CD14-positive monocyte (primary cell): ENCODE results near the gene ALKAL2. TPM values are rescaled to one million over a fixed set of nuclear protein-coding genes. Genes with fewer than 3 reads are reported as not detected.
A peak's percentile ranks its signal among the peaks of the same experiment; 100 is the strongest.

Source experiments
- DNase-seq, 3 donors: peaks; one replicate each; pipeline ENCODE4 v3.0.0-alpha.2; 2011 to 2022
- H2AFZ ChIP-seq: 2 replicates; pipeline ENCODE4 v1.6.0; 2012; ENCODE audit warnings: mild to moderate bottlenecking, low read depth, low read length, inconsistent platforms; ENCODE audit not compliant: insufficient read depth, poor library complexity, severe bottlenecking
- H3K27ac ChIP-seq, 2 donors: 1 replicate in 1 of 2; 2 replicates in 1 of 2; pipeline ENCODE4 v1.5.1; 2012 to 2013; ENCODE audit warnings: low read length in 2 of 2, control low read depth in 1 of 2, inconsistent platforms in 1 of 2, low read depth in 1 of 2, mild to moderate bottlenecking in 1 of 2
- H3K27me3 ChIP-seq, 2 donors: one replicate each; pipeline versions ENCODE4 v1.6.0 to v1.6.1; 2011 to 2013; ENCODE audit warnings: low read length in 2 of 2; ENCODE audit not compliant: control insufficient read depth in 2 of 2, insufficient read depth in 2 of 2
- H3K36me3 ChIP-seq, 2 donors: replicated peaks in 1 of 2; 1 replicate in 1 of 2; 2 replicates in 1 of 2; pipeline versions ENCODE4 v1.5.1 to v1.6.1; 2012 to 2013; ENCODE audit warnings: low read length in 2 of 2, control low read depth in 1 of 2, inconsistent platforms in 1 of 2, mild to moderate bottlenecking in 1 of 2; ENCODE audit not compliant: insufficient read depth in 2 of 2, control insufficient read depth in 1 of 2
- H3K4me1 ChIP-seq, 2 donors: 1 replicate in 1 of 2; 2 replicates in 1 of 2; pipeline versions ENCODE4 v1.5.1 to v1.6.1; 2012 to 2013; ENCODE audit warnings: low read length in 2 of 2, control low read depth in 1 of 2, inconsistent platforms in 1 of 2, mild to moderate bottlenecking in 1 of 2, moderate library complexity in 1 of 2; ENCODE audit not compliant: insufficient read depth in 2 of 2, control insufficient read depth in 1 of 2
- H3K4me2 ChIP-seq: replicated peaks from 2 replicates; pipeline ENCODE3; 2012; ENCODE audit warnings: low read length, moderate library complexity, mild to moderate bottlenecking; ENCODE audit not compliant: poor library complexity, severe bottlenecking; ENCODE audit errors: extremely low read depth
- H3K4me3 ChIP-seq, 3 experiments: fragments of 200-600 bp in 1 of 3; sonication (generic) in 1 of 3; replicated peaks in 1 of 3; 1 replicate in 2 of 3; 2 replicates in 1 of 3; pipeline ENCODE4 v1.5.1; 2011 to 2013; ENCODE audit warnings: low read length in 3 of 3, mild to moderate bottlenecking in 3 of 3, control low read depth in 2 of 3, low read depth in 2 of 3, inconsistent platforms in 1 of 3, moderate library complexity in 1 of 3
- H3K79me2 ChIP-seq: 2 replicates; pipeline ENCODE4 v1.6.0; 2012; ENCODE audit warnings: mild to moderate bottlenecking, control low read depth, inconsistent platforms, low read length, moderate library complexity; ENCODE audit not compliant: insufficient read depth
- H3K9ac ChIP-seq: 2 replicates; pipeline ENCODE4 v1.6.0; 2017; ENCODE audit warnings: low read length, mild to moderate bottlenecking; ENCODE audit not compliant: insufficient read depth, poor library complexity, severe bottlenecking
- H3K9me3 ChIP-seq, 2 donors: replicated peaks in 1 of 2; 1 replicate in 1 of 2; 2 replicates in 1 of 2; pipeline versions ENCODE4 v1.5.1 to v1.6.1; 2012 to 2013; ENCODE audit warnings: low read length in 2 of 2, control low read depth in 1 of 2; ENCODE audit not compliant: control insufficient read depth in 1 of 2, insufficient read depth in 1 of 2
- H4K20me1 ChIP-seq: 2 replicates; pipeline ENCODE4 v1.6.0; 2012; ENCODE audit warnings: mild to moderate bottlenecking, low read length, control low read depth, moderate library complexity; ENCODE audit not compliant: insufficient read depth
- H3K27ac Mint-ChIP-seq, 7 donors: one replicate each; pipeline ENCODE4 v1.8.0; 2020; ENCODE audit warnings: mild to moderate bottlenecking in 7 of 7, mixed read lengths in 7 of 7, moderate library complexity in 6 of 7, inconsistent platforms in 2 of 7
- H3K27me3 Mint-ChIP-seq, 3 donors: one replicate each; pipeline ENCODE4 v1.8.0; 2021 to 2022; ENCODE audit warnings: low read depth in 3 of 3, mild to moderate bottlenecking in 3 of 3, mixed read lengths in 3 of 3, moderate library complexity in 3 of 3, inconsistent platforms in 1 of 3
- H3K36me3 Mint-ChIP-seq, 2 donors: one replicate each; pipeline ENCODE4 v1.8.0; 2020; ENCODE audit warnings: mixed read lengths in 2 of 2, inconsistent platforms in 1 of 2, mild to moderate bottlenecking in 1 of 2
- H3K4me1 Mint-ChIP-seq: one replicate; pipeline ENCODE4 v1.8.0; 2020; ENCODE audit warnings: mild to moderate bottlenecking, mixed read lengths
- H3K4me3 Mint-ChIP-seq, 2 donors: one replicate each; pipeline ENCODE4 v1.8.0; 2020; ENCODE audit warnings: mild to moderate bottlenecking in 2 of 2, mixed read lengths in 2 of 2, moderate library complexity in 1 of 2
- H3K9me3 Mint-ChIP-seq, 7 donors: one replicate each; pipeline ENCODE4 v1.8.0; 2020 to 2022; ENCODE audit warnings: mixed read lengths in 7 of 7, mild to moderate bottlenecking in 6 of 7, moderate library complexity in 6 of 7, inconsistent platforms in 2 of 7
- WGBS: methylation state at CpG from one replicate; pipeline ENCODE4 v1.1.5; 2013; ENCODE audit warnings: missing lambda C conversion rate; ENCODE audit not compliant: insufficient coverage; 5-methylcytosine and 5-hydroxymethylcytosine counted together
- intact Hi-C, 2 donors: fragments of 100-400 bp; cut with micrococcal nuclease; formaldehyde crosslinking; loops; one replicate each; pipeline versions ENCODE4 v1.15.0 to v1.15.1; 2023
- polyA plus RNA-seq, 3 donors: library from polyadenylated mRNA; depleted of rRNA in 1 of 3; unstranded in 2 of 3; stranded (reverse) in 1 of 3; fragments of 300-500 nt in 2 of 3; fragments of >200 nt in 1 of 3; fragmentation: Illumina TruSeq in 2 of 3; gene quantifications; 1 replicate in 2 of 3; 2 replicates in 1 of 3; pipeline ENCODE4 v1.2.3, GENCODE V29; 2012 to 2021
- TF ChIP-seq, protein P1 (sequence below): fragments of 200-600 bp; IDR thresholded peaks from one replicate; pipeline ENCODE4 v1.8.0; 2022; ENCODE audit warnings: antibody characterized with exemption, mild to moderate bottlenecking

Gene ALKAL2
- polyA plus RNA-seq, 3 donors, result not detected

DNA sequence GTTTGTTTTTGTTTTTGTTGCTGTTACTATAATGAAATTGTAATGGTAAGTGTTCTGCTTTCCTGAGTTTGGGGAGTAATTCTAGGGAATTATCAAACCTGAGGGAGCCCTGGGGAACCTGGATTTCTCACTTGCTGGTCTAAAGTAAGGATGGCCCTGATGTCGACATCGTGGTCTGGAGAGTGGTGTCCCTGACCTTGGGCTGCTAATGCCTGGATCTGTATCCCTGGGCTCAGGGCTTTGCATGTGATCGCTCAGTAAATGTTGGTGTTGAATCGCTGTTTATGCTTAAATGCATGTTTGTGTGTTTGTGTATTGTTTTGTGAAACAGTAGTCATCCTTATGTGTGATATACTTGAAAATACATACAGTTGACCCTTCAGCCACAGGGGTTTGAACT lies 17.0 kb downstream of the ALKAL2 start:
- Mint-ChIP-seq H3K9me3 (no peaks in the 10 kb centered on the region), H3K4me1 (peaks cover 35% of the 10 kb centered on the region), H3K36me3 (peaks cover 33 to 40% of the 10 kb centered on the region in 2 donors), H3K27me3 (no peaks in the 10 kb centered on the region), H3K4me3 (no peak overlapping the region), H3K27ac (peak overlapping the region in 1 of 7 donors; percentile 53)
- Histone ChIP-seq H3K4me3 (no peak overlapping the region), H3K36me3 (peaks cover 24 to 52% of the 10 kb centered on the region in 2 donors), H3K79me2 (peaks cover 84% of the 10 kb centered on the region), H4K20me1 (peaks cover 70% of the 10 kb centered on the region), H3K9ac (no peak overlapping the region), H3K9me3 (no peaks in the 10 kb centered on the region), H3K4me2 (no peak overlapping the region), H3K27ac (no peak overlapping the region), H3K4me1 (peaks cover 0 to under 1% of the 10 kb centered on the region in 2 donors), H3K27me3 (no peaks in the 10 kb centered on the region), H2AFZ (no peak overlapping the region)
- 94% methylated on average over 2 of the region's 4 CpGs for WGBS
- intact Hi-C loops, result no loop called here
- no peak for DNase-seq
- TF ChIP-seq, protein P1, sequence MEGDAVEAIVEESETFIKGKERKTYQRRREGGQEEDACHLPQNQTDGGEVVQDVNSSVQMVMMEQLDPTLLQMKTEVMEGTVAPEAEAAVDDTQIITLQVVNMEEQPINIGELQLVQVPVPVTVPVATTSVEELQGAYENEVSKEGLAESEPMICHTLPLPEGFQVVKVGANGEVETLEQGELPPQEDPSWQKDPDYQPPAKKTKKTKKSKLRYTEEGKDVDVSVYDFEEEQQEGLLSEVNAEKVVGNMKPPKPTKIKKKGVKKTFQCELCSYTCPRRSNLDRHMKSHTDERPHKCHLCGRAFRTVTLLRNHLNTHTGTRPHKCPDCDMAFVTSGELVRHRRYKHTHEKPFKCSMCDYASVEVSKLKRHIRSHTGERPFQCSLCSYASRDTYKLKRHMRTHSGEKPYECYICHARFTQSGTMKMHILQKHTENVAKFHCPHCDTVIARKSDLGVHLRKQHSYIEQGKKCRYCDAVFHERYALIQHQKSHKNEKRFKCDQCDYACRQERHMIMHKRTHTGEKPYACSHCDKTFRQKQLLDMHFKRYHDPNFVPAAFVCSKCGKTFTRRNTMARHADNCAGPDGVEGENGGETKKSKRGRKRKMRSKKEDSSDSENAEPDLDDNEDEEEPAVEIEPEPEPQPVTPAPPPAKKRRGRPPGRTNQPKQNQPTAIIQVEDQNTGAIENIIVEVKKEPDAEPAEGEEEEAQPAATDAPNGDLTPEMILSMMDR, result no peak

DNA sequence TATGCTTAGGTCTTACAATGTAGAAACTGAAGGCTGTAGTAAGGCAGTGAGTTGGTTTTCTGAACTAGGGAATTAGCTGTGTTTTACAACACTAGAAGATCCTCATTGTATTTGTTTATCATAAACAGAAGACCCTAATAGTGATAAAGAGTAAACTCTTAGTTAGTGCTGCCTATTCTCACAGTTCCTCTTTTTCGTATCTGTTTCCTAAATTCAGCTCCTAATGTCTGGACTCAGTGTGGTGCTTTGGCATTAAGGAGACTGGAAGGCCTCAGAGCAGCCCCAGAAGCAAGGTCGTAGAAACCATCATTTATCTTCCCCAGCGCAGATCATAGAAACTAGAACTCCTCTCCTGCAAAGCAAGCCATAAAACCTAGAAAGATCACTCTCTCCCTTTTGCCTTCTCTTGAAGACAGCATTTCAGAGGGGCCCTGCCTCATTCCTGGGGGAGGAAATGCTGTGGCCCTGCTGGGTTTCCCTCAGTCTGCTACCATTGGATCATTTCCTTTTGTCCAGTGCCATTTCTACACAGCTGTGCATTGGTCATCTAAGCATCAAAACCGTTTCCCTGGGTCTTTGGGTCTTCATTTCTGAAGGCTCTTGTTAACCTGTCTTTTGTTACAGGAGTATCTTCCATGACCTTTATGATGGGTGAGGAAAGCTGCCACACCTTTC lies 18.4 kb downstream of the ALKAL2 start:
- Mint-ChIP-seq H3K27me3 (peaks cover 0 to 3% (median 0%) of the 10 kb centered on the region in 3 donors), H3K27ac (peak overlapping the region in 3 of 7 donors; percentile 6 to 68 (median 64)), H3K4me1 (peaks cover 39% of the 10 kb centered on the region), H3K9me3 (peaks cover 0 to 2% (median 0%) of the 10 kb centered on the region in 7 donors), H3K4me3 (no peak overlapping the region), H3K36me3 (peaks cover 26 to 30% of the 10 kb centered on the region in 2 donors)
- no peak overlapping the region for H3K4me3 ChIP-seq
- no peak overlapping the region for H2AFZ ChIP-seq
- WGBS, result no CpG with 5 or more reads among the region's 4 CpGs
- no peak overlapping the region for H3K4me2 ChIP-seq
- intact Hi-C loops, result loop anchor here in 1 of 2 donors (10.0 kb wide), 1 partner anchor 405 kb away; the partner anchor contains the start of gene TMEM18
- H3K79me2 ChIP-seq, result peaks cover 89% of the 10 kb centered on the region
- no peaks in the 10 kb centered on the region for H3K9me3 ChIP-seq
- peaks cover 8 to 9% of the 10 kb centered on the region in 2 donors for H3K4me1 ChIP-seq
- DNase-seq, result no peak
- H3K9ac ChIP-seq, result peak overlapping the region; percentile 13
- H3K27ac ChIP-seq, result peak overlapping the region in 1 of 2 donors; percentile 42
- H3K36me3 ChIP-seq, result peaks cover 19 to 40% of the 10 kb centered on the region in 2 donors
- no peaks in the 10 kb centered on the region for H3K27me3 ChIP-seq
- TF ChIP-seq, protein P1, result no peak
- H4K20me1 ChIP-seq, result peaks cover 63% of the 10 kb centered on the region
